PC-3 (cell line): Measurements from ENCODE around the gene NNMT. TPM values are rescaled to one million over a fixed set of nuclear protein-coding genes. Genes with fewer than 3 reads are reported as not detected.

ENCODE experiments used
- ATAC-seq: fragments of 200-7000 bp; cut with Tn5 transposase; 2 replicates; pipeline ENCODE4 v1.9.1; 2020; ENCODE audit warnings: mild to moderate bottlenecking, moderate library complexity
- BruUV-seq: library from RNA; stranded (reverse); fragments of 400-500 nt; replicated peaks from 2 replicates; lab custom pipeline; 2021; lab: Mats Ljungman, UMichigan
- CTCF ChIA-PET: fragments of 300-600 bp; sonication (Branson Sonifier 250); formaldehyde crosslinking; loops from one replicate; lab custom pipeline; 2022; ENCODE audit warnings: antibody characterized with exemption; lab: Charles Lee
- POLR2A ChIA-PET: fragments of 300-600 bp; sonication (Branson Sonifier 250); formaldehyde crosslinking; loops from one replicate; lab custom pipeline; 2022; ENCODE audit warnings: antibody characterized with exemption; ENCODE audit not compliant: unreplicated experiment; lab: Charles Lee
- DNase-seq: peaks from one replicate; pipeline ENCODE4 v3.0.0-alpha.2; 2015
- H2AFZ ChIP-seq: fragments of 300-600 bp; sonication (generic); 2 replicates; pipeline ENCODE4 v1.6.0; 2016; ENCODE audit warnings: antibody characterized with exemption, low read length
- H3F3A ChIP-seq: fragments of 300-600 bp; sonication (generic); one replicate; pipeline ENCODE4 v1.6.0; 2017; ENCODE audit warnings: antibody characterized with exemption, low read length, control low read depth, mild to moderate bottlenecking; ENCODE audit not compliant: unreplicated experiment
- H3K27ac ChIP-seq: fragments of 300-600 bp; sonication (generic); 2 replicates; pipeline ENCODE4 v1.5.1; 2016; ENCODE audit warnings: mild to moderate bottlenecking, low read length
- H3K27me3 ChIP-seq: fragments of 300-600 bp; sonication (generic); 2 replicates; pipeline ENCODE4 v1.6.1; 2016; ENCODE audit warnings: low read length, mixed read lengths
- H3K36me3 ChIP-seq: fragments of 300-600 bp; sonication (generic); 2 replicates; pipeline ENCODE4 v1.6.1; 2016; ENCODE audit warnings: low read depth, mixed run types, low read length, mixed read lengths
- H3K4me1 ChIP-seq: fragments of 300-600 bp; sonication (generic); 2 replicates; pipeline ENCODE4 v1.5.1; 2016; ENCODE audit warnings: low read length; ENCODE audit not compliant: insufficient read depth
- H3K4me2 ChIP-seq: fragments of 300-600 bp; sonication (generic); 2 replicates; pipeline ENCODE4 v1.6.0; 2016; ENCODE audit warnings: low read length
- H3K4me3 ChIP-seq: fragments of 300-600 bp; sonication (generic); 2 replicates; pipeline ENCODE4 v1.5.1; 2016; ENCODE audit warnings: mild to moderate bottlenecking, low read length, mixed read lengths
- H3K79me2 ChIP-seq: fragments of 300-600 bp; sonication (generic); 2 replicates; pipeline ENCODE4 v1.6.1; 2017; ENCODE audit warnings: low read length, mixed read lengths
- H3K9ac ChIP-seq: fragments of 300-600 bp; sonication (generic); 2 replicates; pipeline ENCODE4 v1.6.0; 2016; ENCODE audit warnings: mild to moderate bottlenecking, low read length
- H3K9me2 ChIP-seq: fragments of 300-600 bp; sonication (generic); replicated peaks from 2 replicates; pipeline ENCODE4 v1.6.1; 2016; ENCODE audit warnings: mixed run types, low read length, mixed read lengths
- H3K9me3 ChIP-seq: fragments of 300-600 bp; sonication (generic); 2 replicates; pipeline ENCODE4 v1.6.1; 2016; ENCODE audit warnings: low read length, mixed read lengths
- H4K20me1 ChIP-seq: fragments of 300-600 bp; sonication (generic); 2 replicates; pipeline ENCODE4 v1.6.1; 2016; ENCODE audit warnings: low read length, mixed read lengths
- CTCF ChIP-seq: fragments of 300-600 bp; sonication (generic); conservative IDR thresholded peaks from 2 replicates; pipeline ENCODE4 v1.5.1; 2017; ENCODE audit warnings: antibody characterized with exemption, low read depth, mild to moderate bottlenecking, low read length
- EZH2 ChIP-seq: fragments of 300-600 bp; sonication (generic); IDR thresholded peaks from one replicate; pipeline ENCODE4 v1.6.1; 2017; ENCODE audit warnings: antibody characterized with exemption, mild to moderate bottlenecking, low read length; ENCODE audit not compliant: unreplicated experiment
- EZH2phosphoT487 ChIP-seq: fragments of 300-600 bp; sonication (generic); IDR thresholded peaks from 2 replicates; pipeline ENCODE4 v1.6.1; 2018; ENCODE audit warnings: mild to moderate bottlenecking, antibody characterized with exemption, low read length, borderline replicate concordance
- intact Hi-C: fragments of 100-400 bp; cut with micrococcal nuclease; formaldehyde crosslinking; loops from 2 replicates; pipeline ENCODE4 v1.9.0; 2023
- total RNA-seq: library from RNA; depleted of rRNA; stranded (reverse); fragments of >200 nt; gene quantifications from 2 replicates; pipeline ENCODE4 v1.2.3, GENCODE V29; 2014

Gene NNMT
- total RNA-seq, 1 experiment from 2014 or later = 23.3 TPM

GRCh38 chr11:114263513-114264170, 32.6 kb upstream of the NNMT start:
- ATAC-seq (no peak), DNase-seq (no peak)
- peaks cover 64% of the 10 kb centered on the region for H3K27me3 ChIP-seq
- POLR2A ChIA-PET = no interaction called here
- H3F3A ChIP-seq = no peaks in the 10 kb centered on the region
- no peak overlapping the region for H2AFZ ChIP-seq
- CTCF ChIA-PET = interaction anchor here (3.0 kb wide), 1 partner anchor 368 kb away, joined by 18 read pairs; no protein-coding TSS in a partner anchor
- no peak overlapping the region for H3K4me2 ChIP-seq
- H3K9ac ChIP-seq = no peak overlapping the region
- H3K36me3 ChIP-seq = no peaks in the 10 kb centered on the region
- no TSS peak for BruUV-seq
- H3K79me2 ChIP-seq = no peaks in the 10 kb centered on the region
- no peaks in the 10 kb centered on the region for H3K9me2 ChIP-seq
- no peaks in the 10 kb centered on the region for H3K9me3 ChIP-seq
- intact Hi-C loops = loop anchor here (2.0 to 5.0 kb wide), 2 partner anchors 457 to 956 kb away; no protein-coding TSS in a partner anchor
- H3K27ac ChIP-seq = no peak overlapping the region
- H3K4me3 ChIP-seq = no peak overlapping the region
- no peaks in the 10 kb centered on the region for H4K20me1 ChIP-seq
- no peaks in the 10 kb centered on the region for H3K4me1 ChIP-seq
- no peak for TF ChIP-seq EZH2
- TF ChIP-seq EZH2phosphoT487 = no peak
- no peak for TF ChIP-seq CTCF

- Histone ChIP-seq H3K4me2 (no peak overlapping the region), H3K36me3 (no peaks in the 10 kb centered on the region), H3K9me2 (no peaks in the 10 kb centered on the region), H3K4me1 (no peaks in the 10 kb centered on the region), H3K79me2 (no peaks in the 10 kb centered on the region), H3K9me3 (no peaks in the 10 kb centered on the region), H3K9ac (no peak overlapping the region), H3F3A (no peaks in the 10 kb centered on the region), H3K27me3 (peaks cover 64% of the 10 kb centered on the region), H3K27ac (no peak overlapping the region), H3K4me3 (no peak overlapping the region), H2AFZ (no peak overlapping the region), H4K20me1 (no peaks in the 10 kb centered on the region)
- DNase-seq = no peak
- intact Hi-C loops = loop anchor here (5.0 kb wide), 1 partner anchor 957 kb away; no protein-coding TSS in a partner anchor
- no peak for ATAC-seq
- TF ChIP-seq CTCF (no peak), EZH2phosphoT487 (no peak), EZH2 (no peak)
- BruUV-seq = no TSS peak
- CTCF ChIA-PET = no interaction called here
- POLR2A ChIA-PET = no interaction called here
Measured at GRCh38 chr11:114264381-114264780, 31.8 kb upstream of the NNMT start.
